Vagina (tissue), 2 donors: ENCODE results near the gene SLC38A2. TPM values are rescaled to one million over a fixed set of nuclear protein-coding genes. Genes with fewer than 3 reads are reported as not detected.

Experiments
- DNase-seq, 2 donors: peaks; one replicate each; pipeline ENCODE4 v3.0.0-alpha.2; 2017; ENCODE audit errors: extremely low spot score in 2 of 2
- H3K27ac ChIP-seq: fragments of 200-600 bp; sonication (generic); one replicate; pipeline ENCODE4 v1.5.1; 2019
- H3K27me3 ChIP-seq: fragments of 200-600 bp; sonication (generic); one replicate; pipeline ENCODE4 v1.5.1; 2019
- H3K36me3 ChIP-seq, 2 donors: fragments of 200-600 bp; sonication (generic); one replicate each; pipeline ENCODE4 v1.5.1; 2017 to 2019
- H3K4me1 ChIP-seq: fragments of 200-600 bp; sonication (generic); one replicate; pipeline ENCODE4 v1.5.1; 2019
- H3K4me3 ChIP-seq, 2 donors: fragments of 200-600 bp; sonication (generic); 1 replicate in 1 of 2; 2 replicates in 1 of 2; pipeline ENCODE4 v1.5.1; 2016 to 2019
- H3K9me3 ChIP-seq: fragments of 200-600 bp; sonication (generic); one replicate; pipeline ENCODE4 v1.5.1; 2019
- POLR2A ChIP-seq, 2 donors: fragments of 450-650 bp; IDR thresholded peaks; one replicate each; pipeline ENCODE4 v1.6.1; 2017; ENCODE audit warnings: antibody characterized with exemption in 2 of 2, mild to moderate bottlenecking in 2 of 2, moderate library complexity in 2 of 2
- POLR2AphosphoS5 ChIP-seq, 2 donors: sonication (generic); formaldehyde crosslinking; IDR thresholded peaks; one replicate each; pipeline ENCODE4 v1.9.0; 2017; ENCODE audit warnings: antibody characterized with exemption in 2 of 2, mild to moderate bottlenecking in 2 of 2, low read depth in 1 of 2; ENCODE audit not compliant: insufficient read depth in 1 of 2
- intact Hi-C: fragments of 100-400 bp; cut with DNase I; formaldehyde crosslinking; loops from one replicate; pipeline ENCODE4 v1.15.1; 2023
- total RNA-seq: library from RNA; depleted of rRNA; stranded (reverse); fragments of >200 nt; gene quantifications from one replicate; pipeline ENCODE4 v1.2.3, GENCODE V29; 2016
- TF ChIP-seq, protein P1 (sequence below), 3 experiments: fragments of 450-650 bp in 2 of 3; fragments of 200-600 bp in 1 of 3; sonication (generic) in 1 of 3; IDR thresholded peaks; one replicate each; pipeline ENCODE4 v1.5.1; 2017 to 2019; ENCODE audit warnings: antibody characterized with exemption in 3 of 3, mild to moderate bottlenecking in 2 of 3, moderate library complexity in 2 of 3

The SLC38A2 gene
- total RNA-seq, 1 donor from 2014 or later, result 352 TPM

GRCh38 chr12:46389031-46389616 lies 16.6 kb upstream of the SLC38A2 start:
- Histone ChIP-seq H3K4me3 (no peak overlapping the region), H3K27me3 (no peaks in the 10 kb centered on the region), H3K27ac (peak overlapping the region; percentile 1), H3K9me3 (no peaks in the 10 kb centered on the region), H3K4me1 (peaks cover 69% of the 10 kb centered on the region), H3K36me3 (no peaks in the 10 kb centered on the region)
- intact Hi-C loops, result loop anchor here (10.0 kb wide), 1 partner anchor 86 kb away; no protein-coding TSS in a partner anchor
- TF ChIP-seq, protein P1, sequence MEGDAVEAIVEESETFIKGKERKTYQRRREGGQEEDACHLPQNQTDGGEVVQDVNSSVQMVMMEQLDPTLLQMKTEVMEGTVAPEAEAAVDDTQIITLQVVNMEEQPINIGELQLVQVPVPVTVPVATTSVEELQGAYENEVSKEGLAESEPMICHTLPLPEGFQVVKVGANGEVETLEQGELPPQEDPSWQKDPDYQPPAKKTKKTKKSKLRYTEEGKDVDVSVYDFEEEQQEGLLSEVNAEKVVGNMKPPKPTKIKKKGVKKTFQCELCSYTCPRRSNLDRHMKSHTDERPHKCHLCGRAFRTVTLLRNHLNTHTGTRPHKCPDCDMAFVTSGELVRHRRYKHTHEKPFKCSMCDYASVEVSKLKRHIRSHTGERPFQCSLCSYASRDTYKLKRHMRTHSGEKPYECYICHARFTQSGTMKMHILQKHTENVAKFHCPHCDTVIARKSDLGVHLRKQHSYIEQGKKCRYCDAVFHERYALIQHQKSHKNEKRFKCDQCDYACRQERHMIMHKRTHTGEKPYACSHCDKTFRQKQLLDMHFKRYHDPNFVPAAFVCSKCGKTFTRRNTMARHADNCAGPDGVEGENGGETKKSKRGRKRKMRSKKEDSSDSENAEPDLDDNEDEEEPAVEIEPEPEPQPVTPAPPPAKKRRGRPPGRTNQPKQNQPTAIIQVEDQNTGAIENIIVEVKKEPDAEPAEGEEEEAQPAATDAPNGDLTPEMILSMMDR (IDR thresholded peaks at IDR 0.05), result no peak
- no peak for TF ChIP-seq POLR2AphosphoS5 (IDR thresholded peaks at IDR 0.05; ENCODE audit: insufficient read depth in 1 of 2, low read depth in 1 of 2)
- TF ChIP-seq POLR2A (IDR thresholded peaks at IDR 0.05), result no peak
- no peak for DNase-seq

- peaks cover 71% of the 10 kb centered on the region for H3K4me1 ChIP-seq
- H3K27ac ChIP-seq, result peak overlapping the region; percentile 1
- H3K4me3 ChIP-seq, result no peak overlapping the region
- no peak for DNase-seq
- no peak for TF ChIP-seq POLR2A (IDR thresholded peaks at IDR 0.05)
- TF ChIP-seq, protein P1 (IDR thresholded peaks at IDR 0.05), result no peak
- TF ChIP-seq POLR2AphosphoS5 (IDR thresholded peaks at IDR 0.05; ENCODE audit: insufficient read depth in 1 of 2, low read depth in 1 of 2), result no peak
- H3K36me3 ChIP-seq, result no peaks in the 10 kb centered on the region
- intact Hi-C loops, result loop anchor here (10.0 kb wide), 1 partner anchor 86 kb away; no protein-coding TSS in a partner anchor
- H3K27me3 ChIP-seq, result no peaks in the 10 kb centered on the region
- no peaks in the 10 kb centered on the region for H3K9me3 ChIP-seq
These were observed 16.0 kb upstream of the SLC38A2 start for GRCh38 chr12:46388427-46389021.

DNA sequence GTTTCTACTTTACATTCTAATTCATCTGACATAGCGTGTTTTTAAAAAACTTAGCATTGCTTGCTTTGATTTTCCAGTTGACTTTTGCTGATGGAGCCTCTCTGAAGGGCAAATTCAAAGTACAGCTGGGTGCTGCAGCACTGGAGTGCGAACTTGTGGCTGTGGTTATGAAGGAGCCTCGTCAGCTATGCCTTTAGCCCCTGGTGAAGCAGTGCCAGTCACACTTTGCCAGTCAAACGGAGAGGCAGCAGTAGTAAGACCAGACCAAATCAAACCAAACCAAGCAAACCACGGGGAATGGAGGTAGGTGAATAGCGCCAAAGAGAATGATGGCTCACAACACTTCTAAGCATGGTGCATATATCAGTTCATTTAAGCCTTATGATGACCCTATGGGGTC lies 15.1 kb upstream of the SLC38A2 start:
- TF ChIP-seq, protein P1 (IDR thresholded peaks at IDR 0.05), result no peak
- TF ChIP-seq POLR2A (IDR thresholded peaks at IDR 0.05) (no peak), POLR2AphosphoS5 (IDR thresholded peaks at IDR 0.05; ENCODE audit: insufficient read depth in 1 of 2, low read depth in 1 of 2) (no peak)
- intact Hi-C loops, result loop anchor here (10.0 kb wide), 1 partner anchor 87 kb away; no protein-coding TSS in a partner anchor
- DNase-seq, result no peak
- H3K9me3 ChIP-seq, result no peaks in the 10 kb centered on the region
- H3K4me1 ChIP-seq, result peaks cover 71% of the 10 kb centered on the region
- no peaks in the 10 kb centered on the region for H3K36me3 ChIP-seq
- peak overlapping the region; percentile 100 for H3K27ac ChIP-seq
- H3K4me3 ChIP-seq, result peak overlapping the region in 1 of 2 donors; percentile 17
- H3K27me3 ChIP-seq, result no peaks in the 10 kb centered on the region

DNA sequence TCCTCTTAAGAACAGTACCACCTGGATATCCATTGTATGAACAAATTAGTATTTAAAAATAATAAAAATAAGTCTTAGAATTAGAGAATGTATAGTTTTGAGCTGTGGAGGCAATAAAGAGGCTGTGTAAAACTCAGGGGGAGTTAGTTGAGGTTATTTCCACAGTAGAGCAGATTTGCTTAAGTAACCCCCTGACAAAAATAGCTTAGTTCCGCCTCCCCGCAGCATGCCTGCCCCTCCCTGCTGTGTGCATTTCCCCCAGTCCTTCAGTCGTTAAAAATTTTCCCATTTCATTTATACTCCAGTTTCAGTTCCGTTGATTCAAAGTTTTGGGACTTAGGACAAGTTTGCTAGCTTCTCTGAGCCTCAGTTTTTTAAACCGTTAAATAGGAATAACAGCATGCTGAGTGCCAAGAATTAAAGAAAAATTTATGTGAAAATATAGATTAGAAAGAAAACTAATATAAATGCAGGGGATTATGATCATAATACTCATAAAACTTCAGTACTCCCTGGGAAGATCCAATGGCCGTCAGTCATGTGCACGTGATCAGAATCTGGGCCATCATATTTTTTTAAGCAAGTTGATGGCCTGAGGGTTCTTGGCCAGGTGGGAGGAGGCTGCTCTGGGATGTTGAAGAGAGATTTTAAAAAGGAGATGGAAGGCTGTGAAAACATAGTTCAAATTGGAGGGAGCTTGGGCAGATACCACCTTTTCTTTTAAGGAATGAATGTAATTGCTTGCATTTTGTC lies 14.5 kb upstream of the SLC38A2 start:
- TF ChIP-seq, protein P1 (IDR thresholded peaks at IDR 0.05), result no peak
- no peak for TF ChIP-seq POLR2AphosphoS5 (IDR thresholded peaks at IDR 0.05; ENCODE audit: insufficient read depth in 1 of 2, low read depth in 1 of 2)
- no peak for TF ChIP-seq POLR2A (IDR thresholded peaks at IDR 0.05)
- intact Hi-C loops, result loop anchor here (10.0 kb wide), 1 partner anchor 88 kb away; no protein-coding TSS in a partner anchor
- H3K4me3 ChIP-seq, result peak overlapping the region in 1 of 2 donors; percentile 17
- peak overlapping the region; percentile 100 for H3K27ac ChIP-seq
- DNase-seq, result no peak
- no peaks in the 10 kb centered on the region for H3K36me3 ChIP-seq
- no peaks in the 10 kb centered on the region for H3K27me3 ChIP-seq
- H3K9me3 ChIP-seq, result no peaks in the 10 kb centered on the region
- H3K4me1 ChIP-seq, result peaks cover 76% of the 10 kb centered on the region
